Panc1 (cell line): ENCODE measurements around the gene STARD7. TPM values are rescaled to one million over a fixed set of nuclear protein-coding genes. Genes with fewer than 3 reads are reported as not detected.

ENCODE experiments used
- ATAC-seq: fragments of 200-7000 bp; cut with Tn5 transposase; 2 replicates; pipeline ENCODE4 v1.9.1; 2020; ENCODE audit warnings: mild to moderate bottlenecking, moderate library complexity
- BruUV-seq: library from RNA; stranded (reverse); fragments of 400-500 nt; replicated peaks from 2 replicates; lab custom pipeline; 2021; lab: Mats Ljungman, UMichigan
- CTCF ChIA-PET: fragments of 300-600 bp; sonication (Branson Sonifier 250); formaldehyde crosslinking; loops from one replicate; lab custom pipeline; 2022; ENCODE audit warnings: antibody characterized with exemption; lab: Charles Lee
- POLR2A ChIA-PET: fragments of 300-600 bp; sonication (Branson Sonifier 250); formaldehyde crosslinking; loops from one replicate; lab custom pipeline; 2022; ENCODE audit warnings: antibody characterized with exemption; lab: Charles Lee
- DNase-seq: peaks from one replicate; pipeline ENCODE4 v3.0.0-alpha.2; 2010; ENCODE audit warnings: low read depth, low spot score
- H3K27ac ChIP-seq: 2 replicates; pipeline ENCODE4 v1.5.1; 2011; ENCODE audit warnings: mild to moderate bottlenecking, low read length, inconsistent platforms
- H3K27me3 ChIP-seq: fragments of 200-500 bp; sonication (Bioruptor generic); 2 replicates; pipeline ENCODE4 v1.6.0; 2014; ENCODE audit warnings: low read length, inconsistent platforms; ENCODE audit not compliant: control insufficient read depth, insufficient read depth
- H3K36me3 ChIP-seq: fragments of 200-500 bp; sonication (Bioruptor generic); 2 replicates; pipeline ENCODE4 v1.5.1; 2014; ENCODE audit warnings: inconsistent platforms, mild to moderate bottlenecking, low read length, moderate library complexity; ENCODE audit not compliant: control insufficient read depth, insufficient read depth
- H3K4me1 ChIP-seq: 2 replicates; pipeline ENCODE4 v1.5.1; 2011; ENCODE audit warnings: inconsistent platforms, mild to moderate bottlenecking, low read length, moderate library complexity; ENCODE audit not compliant: control insufficient read depth, insufficient read depth
- H3K4me3 ChIP-seq, 2 experiments: 2 replicates each; pipeline ENCODE4 v1.5.1; 2011 to 2012; ENCODE audit warnings: low read depth in 2 of 2, low read length in 2 of 2, mild to moderate bottlenecking in 2 of 2, inconsistent platforms in 1 of 2, moderate library complexity in 1 of 2
- H3K9me3 ChIP-seq: fragments of 200-500 bp; sonication (Bioruptor generic); 2 replicates; pipeline ENCODE4 v1.5.1; 2014; ENCODE audit warnings: low read depth, mild to moderate bottlenecking, inconsistent platforms, low read length, moderate library complexity; ENCODE audit not compliant: control insufficient read depth, insufficient read depth
- POLR2AphosphoS5 ChIP-seq: IDR thresholded peaks from 2 replicates; pipeline ENCODE4 v1.6.1; 2012; ENCODE audit warnings: mild to moderate bottlenecking, low read depth, low read length, moderate library complexity
- SIN3A ChIP-seq: IDR thresholded peaks from 2 replicates; pipeline ENCODE4 v1.6.1; 2012; ENCODE audit warnings: low read depth, mild to moderate bottlenecking, low read length, moderate library complexity, borderline replicate concordance; ENCODE audit not compliant: insufficient read depth
- TCF7L2 ChIP-seq: IDR thresholded peaks from 2 replicates; pipeline ENCODE4 v1.6.1; 2011; ENCODE audit warnings: mild to moderate bottlenecking, low read depth, low read length, inconsistent platforms
- in situ Hi-C: cut with HindIII; loops from 2 replicates; pipeline ENCODE4 v1.10.0; 2016; ENCODE audit warnings: low sequenced_read_pairs, low pct_unique_long_range_greater_than_20kb
- intact Hi-C: fragments of 100-400 bp; cut with micrococcal nuclease; formaldehyde crosslinking; loops from one replicate; pipeline ENCODE4 v1.10.0; 2022; ENCODE audit not compliant: unreplicated experiment
- total RNA-seq: library from RNA; stranded (reverse); gene quantifications from one replicate; pipeline ENCODE4 v1.2.1, GENCODE V29; 2021; ENCODE audit not compliant: unreplicated experiment
- TF ChIP-seq, protein P1 (sequence below): fragments of 450-650 bp; IDR thresholded peaks from 2 replicates; pipeline ENCODE4 v1.5.1; 2017; ENCODE audit warnings: mild to moderate bottlenecking
- TF ChIP-seq, protein P2 (sequence below), 2 experiments: IDR thresholded peaks; 2 replicates each; pipeline ENCODE4 v1.6.1; 2011 to 2012; ENCODE audit warnings: low read depth in 2 of 2, control low read depth in 1 of 2, low read length in 1 of 2, mild to moderate bottlenecking in 1 of 2, moderate library complexity in 1 of 2; ENCODE audit not compliant: insufficient read depth in 1 of 2

The STARD7 gene
- total RNA-seq, 1 experiment from 2014 or later: 133 TPM

- no peak for DNase-seq
- POLR2A ChIA-PET: interaction anchor here (0.6 kb wide), 1 partner anchor 70 kb away, joined by 3 read pairs; no protein-coding TSS in a partner anchor
- no peaks in the 10 kb centered on the region for H3K9me3 ChIP-seq
- no TSS peak for BruUV-seq
- H3K27ac ChIP-seq: no peak overlapping the region
- intact Hi-C loops (no loop called here), in situ Hi-C loops (no loop called here)
- H3K36me3 ChIP-seq: no peaks in the 10 kb centered on the region
- no peaks in the 10 kb centered on the region for H3K27me3 ChIP-seq
- H3K4me3 ChIP-seq: no peak overlapping the region
- TF ChIP-seq TCF7L2 (no peak), SIN3A (no peak), POLR2AphosphoS5 (no peak)
- TF ChIP-seq, protein P1, sequence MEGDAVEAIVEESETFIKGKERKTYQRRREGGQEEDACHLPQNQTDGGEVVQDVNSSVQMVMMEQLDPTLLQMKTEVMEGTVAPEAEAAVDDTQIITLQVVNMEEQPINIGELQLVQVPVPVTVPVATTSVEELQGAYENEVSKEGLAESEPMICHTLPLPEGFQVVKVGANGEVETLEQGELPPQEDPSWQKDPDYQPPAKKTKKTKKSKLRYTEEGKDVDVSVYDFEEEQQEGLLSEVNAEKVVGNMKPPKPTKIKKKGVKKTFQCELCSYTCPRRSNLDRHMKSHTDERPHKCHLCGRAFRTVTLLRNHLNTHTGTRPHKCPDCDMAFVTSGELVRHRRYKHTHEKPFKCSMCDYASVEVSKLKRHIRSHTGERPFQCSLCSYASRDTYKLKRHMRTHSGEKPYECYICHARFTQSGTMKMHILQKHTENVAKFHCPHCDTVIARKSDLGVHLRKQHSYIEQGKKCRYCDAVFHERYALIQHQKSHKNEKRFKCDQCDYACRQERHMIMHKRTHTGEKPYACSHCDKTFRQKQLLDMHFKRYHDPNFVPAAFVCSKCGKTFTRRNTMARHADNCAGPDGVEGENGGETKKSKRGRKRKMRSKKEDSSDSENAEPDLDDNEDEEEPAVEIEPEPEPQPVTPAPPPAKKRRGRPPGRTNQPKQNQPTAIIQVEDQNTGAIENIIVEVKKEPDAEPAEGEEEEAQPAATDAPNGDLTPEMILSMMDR: no peak
- TF ChIP-seq, protein P2, sequence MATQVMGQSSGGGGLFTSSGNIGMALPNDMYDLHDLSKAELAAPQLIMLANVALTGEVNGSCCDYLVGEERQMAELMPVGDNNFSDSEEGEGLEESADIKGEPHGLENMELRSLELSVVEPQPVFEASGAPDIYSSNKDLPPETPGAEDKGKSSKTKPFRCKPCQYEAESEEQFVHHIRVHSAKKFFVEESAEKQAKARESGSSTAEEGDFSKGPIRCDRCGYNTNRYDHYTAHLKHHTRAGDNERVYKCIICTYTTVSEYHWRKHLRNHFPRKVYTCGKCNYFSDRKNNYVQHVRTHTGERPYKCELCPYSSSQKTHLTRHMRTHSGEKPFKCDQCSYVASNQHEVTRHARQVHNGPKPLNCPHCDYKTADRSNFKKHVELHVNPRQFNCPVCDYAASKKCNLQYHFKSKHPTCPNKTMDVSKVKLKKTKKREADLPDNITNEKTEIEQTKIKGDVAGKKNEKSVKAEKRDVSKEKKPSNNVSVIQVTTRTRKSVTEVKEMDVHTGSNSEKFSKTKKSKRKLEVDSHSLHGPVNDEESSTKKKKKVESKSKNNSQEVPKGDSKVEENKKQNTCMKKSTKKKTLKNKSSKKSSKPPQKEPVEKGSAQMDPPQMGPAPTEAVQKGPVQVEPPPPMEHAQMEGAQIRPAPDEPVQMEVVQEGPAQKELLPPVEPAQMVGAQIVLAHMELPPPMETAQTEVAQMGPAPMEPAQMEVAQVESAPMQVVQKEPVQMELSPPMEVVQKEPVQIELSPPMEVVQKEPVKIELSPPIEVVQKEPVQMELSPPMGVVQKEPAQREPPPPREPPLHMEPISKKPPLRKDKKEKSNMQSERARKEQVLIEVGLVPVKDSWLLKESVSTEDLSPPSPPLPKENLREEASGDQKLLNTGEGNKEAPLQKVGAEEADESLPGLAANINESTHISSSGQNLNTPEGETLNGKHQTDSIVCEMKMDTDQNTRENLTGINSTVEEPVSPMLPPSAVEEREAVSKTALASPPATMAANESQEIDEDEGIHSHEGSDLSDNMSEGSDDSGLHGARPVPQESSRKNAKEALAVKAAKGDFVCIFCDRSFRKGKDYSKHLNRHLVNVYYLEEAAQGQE (IDR thresholded peaks at IDR 0.05; ENCODE audit: insufficient read depth in 1 of 2, low read depth in 2 of 2, low read length in 1 of 2): no peak
- no peak for ATAC-seq
- CTCF ChIA-PET: no interaction called here
- no peaks in the 10 kb centered on the region for H3K4me1 ChIP-seq
These were observed 28.3 kb upstream of the STARD7 start for GRCh38 chr2:96236882-96237281.

- ChIA-PET CTCF (no interaction called here), POLR2A (no interaction called here)
- TF ChIP-seq, protein P2 (IDR thresholded peaks at IDR 0.05; ENCODE audit: insufficient read depth in 1 of 2, low read depth in 2 of 2, low read length in 1 of 2): no peak
- no peak for TF ChIP-seq SIN3A
- no peak for TF ChIP-seq TCF7L2
- no peak overlapping the region for H3K4me3 ChIP-seq
- H3K9me3 ChIP-seq: no peaks in the 10 kb centered on the region
- DNase-seq: no peak
- no peaks in the 10 kb centered on the region for H3K36me3 ChIP-seq
- H3K27ac ChIP-seq: no peak overlapping the region
- in situ Hi-C loops (no loop called here), intact Hi-C loops (no loop called here)
- H3K27me3 ChIP-seq: no peaks in the 10 kb centered on the region
- no peaks in the 10 kb centered on the region for H3K4me1 ChIP-seq
- no TSS peak for BruUV-seq
- ATAC-seq: no peak
These were observed 25.3 kb upstream of the STARD7 start for GRCh38 chr2:96233880-96234316.
